GM12878 (cell line): ENCODE measurements around the gene ASB7. TPM values are rescaled to one million over a fixed set of nuclear protein-coding genes. Genes with fewer than 3 reads are reported as not detected.

Experiments used
- ATAC-seq: fragments of 200-7000 bp; cut with Tn5 transposase; 3 replicates; pipeline ENCODE4 v1.9.1; 2020; ENCODE audit warnings: mild to moderate bottlenecking, moderate library complexity
- BruUV-seq: library from RNA; stranded (reverse); fragments of 400-500 nt; replicated peaks from 2 replicates; lab custom pipeline; 2021; lab: Mats Ljungman, UMichigan
- CTCF ChIA-PET: fragments of 300-600 bp; sonication (Branson Sonifier 250); formaldehyde crosslinking; extraction: SDS; loops from one replicate; lab custom pipeline; 2021; ENCODE audit warnings: inconsistent platforms; lab: Yijun Ruan, JAX
- POLR2A ChIA-PET: fragments of 350-600 bp; formaldehyde crosslinking; extraction: SDS; loops from one replicate; lab custom pipeline; 2021; ENCODE audit warnings: inconsistent platforms; lab: Charles Lee
- RAD21 ChIA-PET: fragments of 300-600 bp; sonication (Branson Sonifier 250); formaldehyde crosslinking; loops from one replicate; lab custom pipeline; 2023; ENCODE audit warnings: antibody characterized with exemption; ENCODE audit not compliant: unreplicated experiment; lab: Charles Lee
- SMC1A ChIA-PET: fragments of 300-600 bp; sonication (Branson Sonifier 250); formaldehyde crosslinking; loops from one replicate; lab custom pipeline; 2023; ENCODE audit not compliant: unreplicated experiment, uncharacterized antibody; lab: Charles Lee
- DNase-seq: peaks from one replicate; pipeline ENCODE4 v3.0.0-alpha.2; 2011; ENCODE audit warnings: low read depth, low spot score
- FAIRE-seq: peaks from 3 replicates; lab custom pipeline; 2011; peaks lifted over from hg19 to GRCh38; lab: Jason Lieb, UNC
- H2AFZ ChIP-seq: 2 replicates; pipeline ENCODE4 v1.6.0; 2011; ENCODE audit warnings: low read depth, low read length, control low read depth; ENCODE audit not compliant: control insufficient read depth
- H3K27ac ChIP-seq: 2 replicates; pipeline ENCODE4 v1.5.1; 2011; ENCODE audit warnings: control low read depth; ENCODE audit not compliant: control insufficient read depth, insufficient read depth
- H3K27me3 ChIP-seq, 2 experiments: replicated peaks in 1 of 2; 2 replicates each; pipeline versions ENCODE4 v1.6.0 to v1.6.1; 2011; ENCODE audit warnings: low read length in 1 of 2; ENCODE audit not compliant: control insufficient read depth in 2 of 2, insufficient read depth in 2 of 2
- H3K36me3 ChIP-seq, 2 experiments: 2 replicates each; pipeline ENCODE4 v1.5.1; 2011; ENCODE audit warnings: low read length in 1 of 2; ENCODE audit not compliant: control insufficient read depth in 2 of 2, insufficient read depth in 2 of 2
- H3K4me1 ChIP-seq: 2 replicates; pipeline ENCODE4 v1.6.1; 2011; ENCODE audit warnings: mild to moderate bottlenecking, low read length, moderate library complexity, mixed read lengths; ENCODE audit not compliant: control insufficient read depth, insufficient read depth
- H3K4me2 ChIP-seq: 2 replicates; pipeline ENCODE4 v1.6.0; 2011; ENCODE audit warnings: control low read depth; ENCODE audit not compliant: control insufficient read depth, insufficient read depth
- H3K4me3 ChIP-seq: fragments of 200-600 bp; sonication (generic); 2 replicates; pipeline ENCODE4 v1.5.1; 2016
- H3K79me2 ChIP-seq: 2 replicates; pipeline ENCODE4 v1.6.0; 2011; ENCODE audit warnings: low read length; ENCODE audit not compliant: control insufficient read depth, insufficient read depth
- H3K9ac ChIP-seq: 2 replicates; pipeline ENCODE4 v1.8.0; 2011; ENCODE audit warnings: low read length, control low read depth, mixed read lengths; ENCODE audit not compliant: control insufficient read depth, insufficient read depth
- H3K9me3 ChIP-seq: replicated peaks from 3 replicates; pipeline ENCODE4 v1.5.1; 2011; ENCODE audit warnings: mild to moderate bottlenecking, low read length; ENCODE audit not compliant: control insufficient read depth, insufficient read depth
- H4K20me1 ChIP-seq: 2 replicates; pipeline ENCODE4 v1.6.0; 2011; ENCODE audit not compliant: control insufficient read depth, insufficient read depth
- ASH2L ChIP-seq: fragments of 300-600, 200-600 bp; sonication (generic); IDR thresholded peaks from 2 replicates; pipeline ENCODE4 v1.6.1; 2017; ENCODE audit warnings: low read depth, mild to moderate bottlenecking, borderline replicate concordance
- CBX5 ChIP-seq: sonication (generic); IDR thresholded peaks from 2 replicates; pipeline ENCODE4 v1.6.1; 2016; ENCODE audit warnings: low read depth, moderate library complexity, mild to moderate bottlenecking, inconsistent platforms
- IKZF2 ChIP-seq, 2 experiments: fragments of 450-650 bp; IDR thresholded peaks; 2 replicates each; pipeline ENCODE4 v1.6.1; 2017; ENCODE audit warnings: mild to moderate bottlenecking in 2 of 2, moderate library complexity in 2 of 2
- POLR2AphosphoS5 ChIP-seq: IDR thresholded peaks from 2 replicates; pipeline ENCODE4 v1.6.1; 2011; ENCODE audit warnings: mild to moderate bottlenecking, low read length, inconsistent platforms
- RAD51 ChIP-seq: fragments of 450-650 bp; IDR thresholded peaks from 2 replicates; pipeline ENCODE4 v1.6.1; 2016; ENCODE audit warnings: moderate library complexity, mild to moderate bottlenecking, inconsistent platforms
- RBBP5 ChIP-seq: fragments of 200-600 bp; sonication (generic); conservative IDR thresholded peaks from 2 replicates; pipeline ENCODE4 v1.6.1; 2016
- TCF12 ChIP-seq: IDR thresholded peaks from 2 replicates; pipeline ENCODE4 v1.6.1; 2011; ENCODE audit warnings: low read depth, mild to moderate bottlenecking, low read length
- TCF3 ChIP-seq: IDR thresholded peaks from 2 replicates; pipeline ENCODE4 v1.6.1; 2012; ENCODE audit warnings: low read depth, mild to moderate bottlenecking, low read length, borderline replicate concordance; ENCODE audit not compliant: insufficient read depth
- YBX1 ChIP-seq: fragments of 450-650 bp; IDR thresholded peaks from 2 replicates; pipeline ENCODE4 v1.6.1; 2016; ENCODE audit warnings: antibody characterized with exemption
- ZNF622 ChIP-seq: fragments of 450-650 bp; IDR thresholded peaks from 2 replicates; pipeline ENCODE4 v1.6.1; 2017; ENCODE audit warnings: mild to moderate bottlenecking, inconsistent platforms
- WGBS: methylation state at CpG from one replicate; pipeline ENCODE4 v1.1.6; 2016; ENCODE audit warnings: low lambda C conversion rate; ENCODE audit not compliant: insufficient replicate concordance, insufficient coverage; ENCODE audit errors: missing lambda C conversion rate; 5-methylcytosine and 5-hydroxymethylcytosine counted together
- in situ Hi-C: fragments of 300-500 bp; cut with MboI; formaldehyde crosslinking; loops from 9 replicates; pipeline ENCODE4 v1.14.3; 2018; ENCODE audit warnings: mixed read lengths
- intact Hi-C: fragments of 100-400 bp; cut with micrococcal nuclease; formaldehyde crosslinking; loops from one replicate; pipeline ENCODE4 v1.14.2; 2022; ENCODE audit not compliant: unreplicated experiment
- polyA plus RNA-seq, 11 experiments: library from polyadenylated mRNA; depleted of rRNA in 4 of 11; unstranded in 6 of 11; stranded (reverse) in 5 of 11; fragments of >200 nt; fragmentation: Nextera tagmentation in 4 of 11; fragmentation: Illumina TruSeq in 1 of 11; extraction: Ambion mirVana in 4 of 11; extraction: Trizol in 1 of 11; gene quantifications; 1 replicate in 1 of 11; 2 replicates in 10 of 11; pipeline versions ENCODE4 v1.2.1 to v1.2.3, GENCODE V29; 2011 to 2016; ENCODE audit warnings: inconsistent platforms in 2 of 11, missing spikeins in 2 of 11, low read depth in 1 of 11
- total RNA-seq, 4 experiments: library from RNA; depleted of rRNA in 3 of 4; stranded (reverse); fragments of >200 nt in 3 of 4; fragmentation: Illumina TruSeq in 1 of 4; extraction: Trizol in 1 of 4; gene quantifications; 2 replicates each; pipeline versions ENCODE4 v1.2.1 to v1.2.3, GENCODE V29; 2013 to 2021
- TF ChIP-seq, protein P1 (sequence below): IDR thresholded peaks from 2 replicates; pipeline ENCODE4 v1.6.1; 2012; ENCODE audit warnings: low read length, inconsistent platforms
- TF ChIP-seq, protein P2 (sequence below): IDR thresholded peaks from 2 replicates; pipeline ENCODE4 v1.6.1; 2012; ENCODE audit warnings: low read depth, low read length, improper control_type of control experiment
- TF ChIP-seq, protein P3 (sequence below): fragments of 450-650 bp; IDR thresholded peaks from 2 replicates; pipeline ENCODE4 v1.6.1; 2016; ENCODE audit warnings: mild to moderate bottlenecking, moderate library complexity, borderline replicate concordance
- TF ChIP-seq, protein P4 (sequence below): IDR thresholded peaks from 2 replicates; pipeline ENCODE4 v1.6.1; 2011; ENCODE audit warnings: low read depth, mild to moderate bottlenecking, low read length, moderate library complexity, borderline replicate concordance; ENCODE audit errors: extremely low read depth
- TF ChIP-seq, protein P5 (sequence below): fragments of 450-650 bp; IDR thresholded peaks from 2 replicates; pipeline ENCODE4 v1.6.1; 2017; ENCODE audit warnings: mild to moderate bottlenecking, moderate library complexity

The ASB7 gene
- total and polyA plus RNA-seq, 10 of the 15 experiments (the other 5 are each of a cell fraction or from before 2014, with no cell fraction given) = 2.7 to 13.9 (median 8.6) TPM

DNA sequence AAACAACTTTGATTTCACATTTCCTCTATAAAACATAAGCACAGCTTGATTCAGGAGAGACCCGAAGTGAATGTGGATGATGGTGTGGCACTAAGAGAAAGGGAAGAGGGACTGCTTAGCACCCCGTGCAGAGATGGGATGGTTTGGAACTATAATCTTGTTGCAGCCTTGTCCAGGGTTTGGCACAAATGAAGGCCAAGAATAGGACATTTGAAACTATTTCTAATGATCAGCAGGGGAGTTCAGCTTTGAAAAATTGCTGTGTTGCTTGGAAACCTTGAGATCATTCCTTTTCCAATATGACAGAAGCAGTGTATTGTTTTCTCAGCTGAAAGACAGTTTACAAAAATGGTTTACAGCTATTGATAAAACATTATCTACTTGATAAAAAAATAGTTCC is 49.7 kb downstream of the ASB7 start:
- Histone ChIP-seq H2AFZ (no peak overlapping the region), H3K79me2 (no peaks in the 10 kb centered on the region), H3K27me3 (no peaks in the 10 kb centered on the region), H3K4me2 (no peak overlapping the region), H3K9ac (no peak overlapping the region), H3K27ac (no peak overlapping the region), H4K20me1 (no peaks in the 10 kb centered on the region), H3K4me3 (no peak overlapping the region), H3K9me3 (no peaks in the 10 kb centered on the region), H3K4me1 (no peaks in the 10 kb centered on the region), H3K36me3 (peaks cover 0 to 4% of the 10 kb centered on the region in 2 experiments; a peak in 1 of 4 replicates)
- CTCF ChIA-PET = no interaction called here
- BruUV-seq = no TSS peak
- ATAC-seq (no peak), FAIRE-seq (no peak), DNase-seq (no peak)
- WGBS = 96% methylated on average over 2 of the region's 2 CpGs
- in situ Hi-C loops (no loop called here), intact Hi-C loops (no loop called here)
- POLR2A ChIA-PET = no interaction called here
- RAD21 ChIA-PET = no interaction called here
- SMC1A ChIA-PET = interaction anchor here (1.8 kb wide), 1 partner anchor 221 kb away, joined by 5 read pairs; no protein-coding TSS in a partner anchor
- TF ChIP-seq POLR2AphosphoS5 (no peak), TCF3 (no peak), ZNF622 (no peak), RBBP5 (no peak), IKZF2 (IDR thresholded peaks at IDR 0.05) (no peak), RAD51 (no peak), CBX5 (no peak), YBX1 (no peak), ASH2L (no peak), TCF12 (no peak)
- TF ChIP-seq, protein P1, sequence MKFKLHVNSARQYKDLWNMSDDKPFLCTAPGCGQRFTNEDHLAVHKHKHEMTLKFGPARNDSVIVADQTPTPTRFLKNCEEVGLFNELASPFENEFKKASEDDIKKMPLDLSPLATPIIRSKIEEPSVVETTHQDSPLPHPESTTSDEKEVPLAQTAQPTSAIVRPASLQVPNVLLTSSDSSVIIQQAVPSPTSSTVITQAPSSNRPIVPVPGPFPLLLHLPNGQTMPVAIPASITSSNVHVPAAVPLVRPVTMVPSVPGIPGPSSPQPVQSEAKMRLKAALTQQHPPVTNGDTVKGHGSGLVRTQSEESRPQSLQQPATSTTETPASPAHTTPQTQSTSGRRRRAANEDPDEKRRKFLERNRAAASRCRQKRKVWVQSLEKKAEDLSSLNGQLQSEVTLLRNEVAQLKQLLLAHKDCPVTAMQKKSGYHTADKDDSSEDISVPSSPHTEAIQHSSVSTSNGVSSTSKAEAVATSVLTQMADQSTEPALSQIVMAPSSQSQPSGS = no peak
- TF ChIP-seq, protein P2, sequence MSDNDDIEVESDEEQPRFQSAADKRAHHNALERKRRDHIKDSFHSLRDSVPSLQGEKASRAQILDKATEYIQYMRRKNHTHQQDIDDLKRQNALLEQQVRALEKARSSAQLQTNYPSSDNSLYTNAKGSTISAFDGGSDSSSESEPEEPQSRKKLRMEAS = no peak
- TF ChIP-seq, protein P3, sequence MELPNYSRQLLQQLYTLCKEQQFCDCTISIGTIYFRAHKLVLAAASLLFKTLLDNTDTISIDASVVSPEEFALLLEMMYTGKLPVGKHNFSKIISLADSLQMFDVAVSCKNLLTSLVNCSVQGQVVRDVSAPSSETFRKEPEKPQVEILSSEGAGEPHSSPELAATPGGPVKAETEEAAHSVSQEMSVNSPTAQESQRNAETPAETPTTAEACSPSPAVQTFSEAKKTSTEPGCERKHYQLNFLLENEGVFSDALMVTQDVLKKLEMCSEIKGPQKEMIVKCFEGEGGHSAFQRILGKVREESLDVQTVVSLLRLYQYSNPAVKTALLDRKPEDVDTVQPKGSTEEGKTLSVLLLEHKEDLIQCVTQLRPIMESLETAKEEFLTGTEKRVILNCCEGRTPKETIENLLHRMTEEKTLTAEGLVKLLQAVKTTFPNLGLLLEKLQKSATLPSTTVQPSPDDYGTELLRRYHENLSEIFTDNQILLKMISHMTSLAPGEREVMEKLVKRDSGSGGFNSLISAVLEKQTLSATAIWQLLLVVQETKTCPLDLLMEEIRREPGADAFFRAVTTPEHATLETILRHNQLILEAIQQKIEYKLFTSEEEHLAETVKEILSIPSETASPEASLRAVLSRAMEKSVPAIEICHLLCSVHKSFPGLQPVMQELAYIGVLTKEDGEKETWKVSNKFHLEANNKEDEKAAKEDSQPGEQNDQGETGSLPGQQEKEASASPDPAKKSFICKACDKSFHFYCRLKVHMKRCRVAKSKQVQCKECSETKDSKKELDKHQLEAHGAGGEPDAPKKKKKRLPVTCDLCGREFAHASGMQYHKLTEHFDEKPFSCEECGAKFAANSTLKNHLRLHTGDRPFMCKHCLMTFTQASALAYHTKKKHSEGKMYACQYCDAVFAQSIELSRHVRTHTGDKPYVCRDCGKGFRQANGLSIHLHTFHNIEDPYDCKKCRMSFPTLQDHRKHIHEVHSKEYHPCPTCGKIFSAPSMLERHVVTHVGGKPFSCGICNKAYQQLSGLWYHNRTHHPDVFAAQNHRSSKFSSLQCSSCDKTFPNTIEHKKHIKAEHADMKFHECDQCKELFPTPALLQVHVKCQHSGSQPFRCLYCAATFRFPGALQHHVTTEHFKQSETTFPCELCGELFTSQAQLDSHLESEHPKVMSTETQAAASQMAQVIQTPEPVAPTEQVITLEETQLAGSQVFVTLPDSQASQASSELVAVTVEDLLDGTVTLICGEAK = no peak
- TF ChIP-seq, protein P4, sequence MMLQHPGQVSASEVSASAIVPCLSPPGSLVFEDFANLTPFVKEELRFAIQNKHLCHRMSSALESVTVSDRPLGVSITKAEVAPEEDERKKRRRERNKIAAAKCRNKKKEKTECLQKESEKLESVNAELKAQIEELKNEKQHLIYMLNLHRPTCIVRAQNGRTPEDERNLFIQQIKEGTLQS = no peak
- TF ChIP-seq, protein P5, sequence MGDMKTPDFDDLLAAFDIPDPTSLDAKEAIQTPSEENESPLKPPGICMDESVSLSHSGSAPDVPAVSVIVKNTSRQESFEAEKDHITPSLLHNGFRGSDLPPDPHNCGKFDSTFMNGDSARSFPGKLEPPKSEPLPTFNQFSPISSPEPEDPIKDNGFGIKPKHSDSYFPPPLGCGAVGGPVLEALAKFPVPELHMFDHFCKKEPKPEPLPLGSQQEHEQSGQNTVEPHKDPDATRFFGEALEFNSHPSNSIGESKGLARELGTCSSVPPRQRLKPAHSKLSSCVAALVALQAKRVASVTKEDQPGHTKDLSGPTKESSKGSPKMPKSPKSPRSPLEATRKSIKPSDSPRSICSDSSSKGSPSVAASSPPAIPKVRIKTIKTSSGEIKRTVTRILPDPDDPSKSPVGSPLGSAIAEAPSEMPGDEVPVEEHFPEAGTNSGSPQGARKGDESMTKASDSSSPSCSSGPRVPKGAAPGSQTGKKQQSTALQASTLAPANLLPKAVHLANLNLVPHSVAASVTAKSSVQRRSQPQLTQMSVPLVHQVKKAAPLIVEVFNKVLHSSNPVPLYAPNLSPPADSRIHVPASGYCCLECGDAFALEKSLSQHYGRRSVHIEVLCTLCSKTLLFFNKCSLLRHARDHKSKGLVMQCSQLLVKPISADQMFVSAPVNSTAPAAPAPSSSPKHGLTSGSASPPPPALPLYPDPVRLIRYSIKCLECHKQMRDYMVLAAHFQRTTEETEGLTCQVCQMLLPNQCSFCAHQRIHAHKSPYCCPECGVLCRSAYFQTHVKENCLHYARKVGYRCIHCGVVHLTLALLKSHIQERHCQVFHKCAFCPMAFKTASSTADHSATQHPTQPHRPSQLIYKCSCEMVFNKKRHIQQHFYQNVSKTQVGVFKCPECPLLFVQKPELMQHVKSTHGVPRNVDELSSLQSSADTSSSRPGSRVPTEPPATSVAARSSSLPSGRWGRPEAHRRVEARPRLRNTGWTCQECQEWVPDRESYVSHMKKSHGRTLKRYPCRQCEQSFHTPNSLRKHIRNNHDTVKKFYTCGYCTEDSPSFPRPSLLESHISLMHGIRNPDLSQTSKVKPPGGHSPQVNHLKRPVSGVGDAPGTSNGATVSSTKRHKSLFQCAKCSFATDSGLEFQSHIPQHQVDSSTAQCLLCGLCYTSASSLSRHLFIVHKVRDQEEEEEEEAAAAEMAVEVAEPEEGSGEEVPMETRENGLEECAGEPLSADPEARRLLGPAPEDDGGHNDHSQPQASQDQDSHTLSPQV = no peak
